HG03103 (cell line): Measurements from ENCODE around the gene AMD1.
"Not testable (repeated sequence)": the region's sequence is repeated elsewhere in the genome, so short reads cannot be mapped to it uniquely, and the experiment has no call there.

Source experiments
- ATAC-seq: cut with Tn5 transposase; IDR thresholded peaks from one replicate; pipeline ENCODE4 v1.9.1; 2021; ENCODE audit warnings: low read depth; ENCODE audit not compliant: unreplicated experiment

AMD1 gene

GRCh38 chr6:110876806-110877564 is 2.4 kb downstream of the AMD1 start:
- no peak for ATAC-seq

DNA sequence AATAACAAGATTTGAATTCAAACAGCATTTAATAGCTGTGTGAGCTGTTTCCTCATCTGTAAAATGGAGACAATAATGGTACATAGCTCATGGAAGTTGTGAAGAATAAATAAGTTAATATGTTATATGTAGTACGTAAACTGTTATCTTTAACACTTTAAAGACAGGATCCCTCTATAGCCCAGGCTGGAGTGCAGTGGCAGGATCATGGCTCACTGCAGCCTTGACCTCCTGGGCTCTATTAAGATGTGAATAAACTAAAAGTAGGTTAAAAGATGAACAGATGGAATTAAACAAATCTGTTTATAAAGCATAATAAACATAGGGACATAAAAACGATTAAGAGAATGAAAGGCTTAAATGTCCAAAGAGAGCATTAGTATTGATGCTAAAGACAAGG is 3.0 kb downstream of the AMD1 start:
- no peak for ATAC-seq

DNA sequence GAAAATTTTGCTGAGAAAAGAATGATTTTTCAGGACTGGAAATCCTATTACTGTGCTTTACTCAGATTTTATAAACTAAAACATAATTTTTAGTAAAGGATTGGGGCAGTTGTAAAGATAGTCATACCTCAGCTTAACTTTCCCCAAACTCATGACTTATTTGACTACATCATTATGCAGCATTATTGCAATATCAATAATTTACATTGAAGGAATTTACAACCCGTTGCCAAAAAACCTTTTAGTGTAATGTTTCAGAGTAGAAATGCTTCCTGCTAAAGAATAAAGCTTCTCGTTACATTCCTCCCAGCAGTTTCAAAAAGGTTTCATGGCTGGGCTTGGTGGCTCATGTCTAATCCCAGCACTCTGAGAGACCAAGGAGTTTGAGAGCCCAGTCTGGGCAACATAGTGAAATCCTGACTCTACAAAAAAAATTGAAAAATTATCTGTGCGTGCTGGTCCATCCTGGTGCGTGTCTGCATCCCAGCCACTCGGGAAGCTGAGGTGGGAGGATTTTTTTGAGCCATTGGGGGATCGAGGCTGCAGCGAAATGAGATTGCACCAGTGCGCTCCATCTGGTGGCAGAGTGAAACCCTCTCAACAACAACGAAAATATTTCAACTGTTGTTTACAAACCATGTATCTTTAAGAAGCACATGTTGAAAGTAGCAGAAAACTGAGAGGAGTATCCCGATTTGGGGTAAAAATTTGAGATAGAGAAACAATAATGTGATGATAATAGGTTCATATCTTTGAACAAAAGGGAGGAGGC is 4.4 kb downstream of the AMD1 start:
- ATAC-seq: no peak

GRCh38 chr6:110880651-110881050 is 6.1 kb downstream of the AMD1 start:
- no peak for ATAC-seq

- ATAC-seq: no peak
Measured at GRCh38 chr6:110881546-110882273, 7.1 kb downstream of the AMD1 start.

- ATAC-seq: no peak
Measured at GRCh38 chr6:110882274-110882619, 7.7 kb downstream of the AMD1 start.

DNA sequence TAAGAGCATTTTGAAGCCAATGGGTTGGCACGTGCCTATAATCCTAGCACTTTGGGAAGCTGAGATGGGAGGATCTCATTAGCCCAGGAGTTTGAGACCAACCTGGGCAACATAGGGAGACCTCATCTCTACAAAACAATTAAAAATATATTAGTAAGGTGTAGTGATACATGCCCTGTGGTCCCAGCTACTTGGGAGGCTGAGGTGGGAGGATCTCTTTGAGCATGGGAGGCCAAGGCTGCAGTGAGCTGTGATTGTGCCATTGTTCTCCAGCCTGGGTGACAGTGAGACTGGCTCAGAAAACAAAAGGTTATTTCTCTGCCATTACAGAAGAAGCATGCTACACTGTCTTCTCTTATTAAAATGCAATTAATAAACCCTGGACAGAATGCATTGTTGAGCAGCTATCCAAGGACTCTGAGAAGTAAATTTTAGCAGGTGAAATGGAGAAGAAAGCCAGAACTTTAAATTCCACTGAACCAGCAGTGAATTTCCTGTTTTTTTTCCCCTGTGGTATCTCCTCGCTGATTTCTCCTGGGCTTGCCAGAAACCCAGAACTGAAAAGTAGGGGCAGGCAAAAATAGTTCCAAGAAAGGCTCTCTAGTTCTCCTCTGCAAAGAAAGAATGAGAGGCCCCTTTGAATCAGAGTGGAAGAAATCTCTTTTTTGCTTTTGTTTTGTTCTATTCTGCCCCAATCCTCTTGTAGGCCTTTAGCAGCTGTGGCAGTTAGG is 8.4 kb downstream of the AMD1 start:
- ATAC-seq: no peak

DNA sequence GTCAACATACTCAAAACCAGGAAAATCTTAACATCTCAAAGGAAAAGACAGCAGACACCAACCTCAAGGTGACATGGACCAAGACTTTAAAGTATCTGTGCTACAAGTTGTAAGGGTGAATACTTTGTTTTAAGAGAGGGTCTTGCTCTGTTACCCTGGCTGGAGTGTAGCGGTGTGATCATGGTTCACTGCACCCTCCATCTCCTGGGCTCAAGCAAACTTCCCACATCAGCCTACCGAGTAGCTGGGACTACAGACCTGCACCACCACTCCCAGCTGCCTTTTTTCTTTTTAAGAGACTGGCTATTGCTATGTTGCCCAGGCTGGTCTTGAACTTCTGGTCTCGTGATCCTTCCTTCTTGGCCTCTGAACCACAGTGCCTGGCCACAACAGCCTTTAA is 9.7 kb downstream of the AMD1 start:
- ATAC-seq: no peak

DNA sequence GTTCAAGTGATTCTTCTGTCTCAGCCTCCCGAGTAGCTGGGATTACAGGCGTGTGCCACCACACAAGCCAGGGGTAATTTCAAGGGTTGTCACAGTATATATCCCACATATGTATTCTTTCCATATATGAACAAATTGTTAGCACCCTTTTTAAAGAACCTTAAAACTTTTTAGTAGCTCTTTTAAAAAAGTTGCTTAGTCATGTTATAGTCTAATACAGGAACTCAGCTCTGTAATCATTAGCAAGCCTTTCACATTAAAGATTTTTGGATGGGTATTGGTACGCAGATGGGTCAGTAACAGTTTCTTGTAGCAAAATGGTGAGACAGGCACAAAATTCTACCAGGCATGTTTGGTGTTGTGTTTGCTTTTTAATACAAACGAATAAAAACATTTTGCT is 10.9 kb downstream of the AMD1 start:
- ATAC-seq: no peak

DNA sequence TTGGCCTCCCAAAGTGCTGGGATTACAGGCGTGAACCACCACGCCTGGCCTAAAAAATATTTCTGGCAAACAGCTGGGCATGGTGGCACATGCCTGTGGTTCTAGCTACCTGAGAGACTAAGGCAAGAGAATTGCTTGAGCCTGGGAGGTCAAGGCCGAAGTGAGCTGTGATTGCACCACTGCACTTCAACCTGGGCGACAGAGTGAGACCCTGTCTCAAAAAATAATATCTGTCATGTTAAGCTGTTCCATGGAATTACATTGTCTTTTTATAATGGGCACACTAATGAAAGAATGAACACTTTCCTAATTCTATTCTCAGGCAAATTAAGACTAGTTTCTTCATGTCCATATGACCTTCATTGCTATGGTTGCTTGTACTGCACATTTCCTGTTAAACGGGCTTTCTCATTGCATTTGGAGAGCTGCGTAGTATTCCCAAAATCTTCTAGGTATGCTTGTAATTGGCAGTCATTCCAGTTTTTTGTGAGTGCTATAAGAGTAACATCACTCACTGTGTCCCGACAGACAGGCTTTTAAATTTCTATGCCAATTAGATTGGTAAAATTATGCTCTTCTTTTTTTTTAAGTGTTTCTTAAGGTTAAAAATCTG is 12.1 kb downstream of the AMD1 start:
- no peak for ATAC-seq

GRCh38 chr6:110890288-110890687 is 15.7 kb downstream of the AMD1 start:
- ATAC-seq: no peak

GRCh38 chr6:110895907-110896608 is 21.5 kb downstream of the AMD1 start:
- no peak for ATAC-seq

DNA sequence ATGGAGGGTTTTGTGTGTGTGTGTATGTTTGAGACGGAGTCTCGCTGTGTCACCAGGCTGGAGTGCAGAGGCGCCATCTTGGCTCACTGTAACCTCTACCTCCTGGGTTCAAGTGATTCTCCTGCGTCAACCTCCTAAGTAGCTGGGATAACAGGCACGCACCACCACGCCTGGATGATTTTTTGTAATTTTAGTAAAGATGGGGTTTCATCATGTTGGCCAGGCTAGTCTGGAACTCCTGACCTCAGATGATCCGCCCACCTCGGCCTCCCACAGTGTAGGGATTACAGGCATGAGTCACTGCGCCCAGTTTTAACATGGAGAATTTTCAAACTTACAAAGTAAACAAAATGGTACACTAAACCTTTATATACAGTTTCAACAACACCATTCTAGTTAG is 22.8 kb downstream of the AMD1 start:
- ATAC-seq: no peak

DNA sequence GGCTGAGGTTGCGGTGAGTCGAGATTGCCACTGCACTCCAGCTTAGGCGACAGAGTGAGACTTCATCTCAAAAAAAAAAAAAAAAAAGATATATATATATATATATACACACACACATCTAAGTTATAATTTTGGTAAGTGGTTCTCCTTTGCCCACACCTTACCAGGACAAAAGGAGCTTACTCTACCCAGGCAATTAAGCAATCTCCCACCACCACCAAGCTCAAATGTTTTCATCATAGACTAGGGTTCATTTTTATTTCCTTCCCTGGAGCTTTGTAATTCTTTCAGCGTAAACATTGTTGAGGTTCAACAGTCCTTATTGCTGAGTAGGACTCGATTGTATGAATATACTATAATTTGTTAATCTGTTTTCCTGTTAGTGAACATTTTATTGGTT is 23.5 kb downstream of the AMD1 start:
- no peak for ATAC-seq

DNA sequence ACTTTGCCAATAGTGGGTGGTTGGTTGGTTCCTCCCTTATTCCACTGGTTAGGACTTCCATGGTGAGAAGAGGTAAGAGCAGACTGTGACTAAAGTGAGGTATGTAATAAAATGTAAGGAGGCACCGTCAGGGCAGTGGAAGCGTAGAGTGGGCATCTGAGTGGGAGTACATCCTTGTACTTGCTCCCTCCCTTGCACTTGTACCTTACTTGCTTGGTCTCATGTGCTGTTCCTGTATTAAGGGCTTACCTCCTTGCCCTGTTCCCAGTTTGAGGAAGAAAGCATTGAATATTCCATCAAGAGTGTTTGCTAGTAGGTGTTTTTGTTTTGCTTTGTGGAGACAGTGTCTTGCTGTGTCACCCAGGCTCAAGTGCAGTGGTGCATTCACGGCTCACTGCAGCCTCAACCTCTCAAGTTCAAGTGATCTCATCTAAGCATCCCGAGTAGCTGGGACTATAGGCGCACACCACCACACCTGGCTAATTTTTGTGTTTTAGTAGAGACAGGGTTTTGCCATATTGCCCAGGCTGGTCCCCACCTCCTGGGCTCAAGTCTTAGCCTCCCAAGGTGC is 25.5 kb downstream of the AMD1 start:
- no peak for ATAC-seq

- not testable (repeated sequence) for ATAC-seq
Measured at GRCh38 chr6:110901601-110902000, 27.0 kb downstream of the AMD1 start.

DNA sequence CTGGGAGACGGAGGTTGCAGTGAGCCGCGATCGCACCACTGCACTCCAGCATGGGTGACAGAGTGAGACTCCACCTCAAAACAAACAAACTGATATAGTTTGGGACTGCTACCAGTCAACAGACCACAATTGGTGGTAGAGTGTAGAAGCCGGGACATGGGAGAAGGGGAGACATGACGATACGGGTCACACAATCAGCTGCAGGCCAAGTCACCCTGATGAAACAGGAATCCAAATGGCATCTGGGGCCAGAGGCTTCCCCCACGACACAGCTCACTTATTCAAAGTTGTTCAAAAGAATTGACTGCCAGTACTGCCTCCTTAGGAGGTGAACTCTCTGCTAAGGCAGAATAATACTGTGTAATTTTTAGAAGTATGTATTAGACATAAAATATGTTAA is 27.5 kb downstream of the AMD1 start:
- ATAC-seq: no peak

DNA sequence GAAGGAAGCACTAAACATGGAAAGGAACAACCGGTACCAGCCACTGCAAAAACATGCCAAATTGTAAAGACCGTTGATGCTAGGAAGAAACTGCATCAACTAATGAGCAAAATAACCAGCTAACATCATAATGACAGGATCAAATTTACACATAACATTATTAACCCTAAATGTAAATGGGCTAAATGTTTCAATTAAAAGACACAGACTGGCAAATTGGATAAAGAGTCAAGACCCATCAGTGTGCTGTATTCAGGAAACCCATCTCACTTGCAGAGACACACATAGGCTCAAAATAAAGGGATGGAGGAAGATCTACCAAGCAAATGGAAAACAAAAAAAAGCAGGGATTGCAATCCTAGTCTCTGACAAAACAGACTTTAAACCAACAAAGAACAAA is 31.7 kb downstream of the AMD1 start:
- not testable (repeated sequence) for ATAC-seq

DNA sequence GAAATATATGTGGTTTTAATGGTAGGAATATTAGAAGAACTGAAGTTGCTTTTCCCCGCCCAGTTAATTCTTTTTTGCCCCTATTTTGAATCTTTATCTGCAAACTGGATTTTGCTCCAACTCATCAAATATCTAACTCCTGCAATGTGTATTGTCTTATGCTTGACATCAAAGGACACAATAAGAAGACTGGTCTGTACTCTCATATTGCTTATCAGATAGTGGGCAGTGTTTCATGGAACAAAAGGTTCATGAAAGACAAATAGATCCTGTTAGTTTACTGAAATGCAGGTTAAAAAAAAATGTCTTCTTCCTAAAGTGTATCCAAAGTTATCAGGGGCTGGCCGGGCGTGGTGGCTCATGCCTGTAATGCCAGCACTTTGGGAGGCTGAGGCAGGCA is 56.2 kb downstream of the AMD1 start:
- no peak for ATAC-seq

DNA sequence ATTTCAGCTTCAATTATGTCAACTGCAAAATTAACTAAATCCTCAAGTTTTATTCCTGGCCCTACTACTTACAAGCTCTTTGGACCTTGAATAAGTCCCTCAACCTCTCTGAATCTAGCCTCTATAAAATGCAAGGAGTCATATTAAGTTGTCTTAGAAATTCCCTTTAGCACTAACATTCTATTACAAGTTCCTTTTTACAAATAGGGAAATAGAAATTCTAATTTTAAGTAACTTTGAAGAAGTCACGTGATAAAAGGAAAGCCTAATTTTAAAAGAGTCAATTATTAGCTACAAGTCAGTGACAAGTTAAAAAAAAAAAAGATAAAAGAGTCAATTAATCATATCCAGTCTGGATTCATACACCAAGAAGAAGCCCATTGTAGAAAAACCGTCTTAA is 59.3 kb downstream of the AMD1 start:
- ATAC-seq: no peak
